K562 (cell line): Measurements from ENCODE around the gene FTL. TPM values are rescaled to one million over a fixed set of nuclear protein-coding genes. Genes with fewer than 3 reads are reported as not detected.

ENCODE experiments used
- BCL6 ChIP-seq: fragments of 250-450 bp; sonication (Bioruptor Pico); IDR thresholded peaks from 2 replicates; pipeline ENCODE4 v1.4.0; 2020
- BMI1 ChIP-seq: fragments of 150-350 bp; IDR thresholded peaks from 2 replicates; pipeline ENCODE4 v1.6.1; 2014; ENCODE audit warnings: low read length
- BRCA1 ChIP-seq, 2 experiments: fragments of 450-650 bp in 1 of 2; sonication (generic) in 1 of 2; formaldehyde crosslinking in 1 of 2; IDR thresholded peaks; 2 replicates each; pipeline versions ENCODE4 v1.5.0 to v1.6.1; 2017 to 2020; ENCODE audit warnings: mild to moderate bottlenecking in 1 of 2, missing genetic modification reagents in 1 of 2
- ETV6 ChIP-seq, 3 experiments: fragments of 150-350 bp in 1 of 3; sonication (generic) in 1 of 3; formaldehyde crosslinking in 1 of 3; IDR thresholded peaks; 2 replicates each; pipeline versions ENCODE4 v1.6.1 to v1.8.0; 2014 to 2022; ENCODE audit warnings: borderline replicate concordance in 2 of 3, low read depth in 2 of 3, antibody characterized with exemption in 1 of 3, low read length in 1 of 3, mild to moderate bottlenecking in 1 of 3, missing genetic modification reagents in 1 of 3
- GTF2A2 ChIP-seq: IDR thresholded peaks from 2 replicates; pipeline ENCODE4 v1.6.1; 2016; ENCODE audit warnings: mild to moderate bottlenecking, missing genetic modification characterization, missing compliant biosample characterization
- MAFF ChIP-seq: IDR thresholded peaks from 2 replicates; pipeline ENCODE4 v1.6.1; 2012; ENCODE audit warnings: low read length, improper control_type of control experiment
- MEF2A ChIP-seq: IDR thresholded peaks from 2 replicates; pipeline ENCODE4 v1.6.1; 2011; ENCODE audit warnings: low read depth, mild to moderate bottlenecking, low read length, moderate library complexity; ENCODE audit not compliant: control insufficient read depth
- NFYB ChIP-seq: IDR thresholded peaks from 2 replicates; pipeline ENCODE4 v1.6.1; 2011; ENCODE audit warnings: mild to moderate bottlenecking, moderate library complexity; ENCODE audit not compliant: insufficient read length; ENCODE audit errors: extremely low read depth
- RUNX1 ChIP-seq: sonication (generic); IDR thresholded peaks from 2 replicates; pipeline ENCODE4 v1.6.1; 2016; ENCODE audit warnings: antibody characterized with exemption, low read depth
- SP1 ChIP-seq: sonication (generic); formaldehyde crosslinking; IDR thresholded peaks from 2 replicates; pipeline ENCODE4 v1.8.1; 2022; ENCODE audit warnings: mild to moderate bottlenecking, missing genetic modification reagents
- TBL1XR1 ChIP-seq, 2 experiments: IDR thresholded peaks; 2 replicates each; pipeline ENCODE4 v1.6.1; 2012; ENCODE audit warnings: improper control_type of control experiment in 2 of 2, low read length in 2 of 2, mild to moderate bottlenecking in 1 of 2
- XRCC5 ChIP-seq: fragments of 200-400 bp; formaldehyde crosslinking; IDR thresholded peaks from 2 replicates; pipeline ENCODE4 v1.6.1; 2017; ENCODE audit warnings: low read depth, mild to moderate bottlenecking, low read length
- YY1 ChIP-seq, 3 experiments: IDR thresholded peaks; 2 replicates each; pipeline ENCODE4 v1.6.1; 2011; ENCODE audit warnings: low read length in 2 of 3, mild to moderate bottlenecking in 2 of 3, moderate library complexity in 2 of 3, borderline replicate concordance in 1 of 3, control low read depth in 1 of 3, low read depth in 1 of 3; ENCODE audit not compliant: insufficient read depth in 3 of 3, insufficient replicate concordance in 2 of 3, control insufficient read depth in 1 of 3, insufficient read length in 1 of 3; ENCODE audit errors: extremely low read depth in 1 of 3
- ZNF41 ChIP-seq: fragments of 250-450 bp; sonication (Bioruptor Pico); conservative IDR thresholded peaks from 2 replicates; pipeline ENCODE4 v1.4.0; 2020; ENCODE audit warnings: mild to moderate bottlenecking
- polyA plus RNA-seq, 8 experiments: library from polyadenylated mRNA; depleted of rRNA in 4 of 8; stranded (reverse) in 5 of 8; unstranded in 3 of 8; fragments of >200 nt; fragmentation: Nextera tagmentation in 2 of 8; fragmentation: Illumina TruSeq in 1 of 8; extraction: Ambion mirVana in 2 of 8; extraction: Trizol in 1 of 8; gene quantifications; 2 replicates each; pipeline versions ENCODE4 v1.2.1 to v1.2.3, GENCODE V29; 2011 to 2014; ENCODE audit warnings: inconsistent platforms in 1 of 8, missing spikeins in 1 of 8
- total RNA-seq, 7 experiments: library from RNA; depleted of rRNA in 6 of 7; stranded (reverse); fragments of >200 nt in 6 of 7; fragmentation: Illumina TruSeq in 2 of 7; extraction: Trizol in 2 of 7; gene quantifications; 2 replicates each; pipeline versions ENCODE4 v1.2.1 to v1.2.3, GENCODE V29; 2011 to 2021; ENCODE audit warnings: low replicate concordance in 1 of 7
- TF ChIP-seq, protein P1 (sequence below): fragments of 200-800 bp; sonication (Bioruptor generic); IDR thresholded peaks from 2 replicates; pipeline ENCODE4 v1.6.1; 2016; ENCODE audit warnings: missing genetic modification characterization, missing compliant biosample characterization
- TF ChIP-seq, protein P2 (sequence below): sonication (generic); formaldehyde crosslinking; IDR thresholded peaks from 2 replicates; pipeline ENCODE4 v1.9.0; 2022; ENCODE audit warnings: mild to moderate bottlenecking, missing genetic modification reagents
- TF ChIP-seq, protein P3 (sequence below): sonication (generic); formaldehyde crosslinking; IDR thresholded peaks from 2 replicates; pipeline ENCODE4 v1.8.1; 2023; ENCODE audit warnings: mild to moderate bottlenecking, missing genetic modification reagents

FTL gene
- total and polyA plus RNA-seq, 9 of the 15 experiments (the other 6 are each of a cell fraction or from before 2014, with no cell fraction given), result 1,231 to 27,415 (median 3,965) TPM

DNA sequence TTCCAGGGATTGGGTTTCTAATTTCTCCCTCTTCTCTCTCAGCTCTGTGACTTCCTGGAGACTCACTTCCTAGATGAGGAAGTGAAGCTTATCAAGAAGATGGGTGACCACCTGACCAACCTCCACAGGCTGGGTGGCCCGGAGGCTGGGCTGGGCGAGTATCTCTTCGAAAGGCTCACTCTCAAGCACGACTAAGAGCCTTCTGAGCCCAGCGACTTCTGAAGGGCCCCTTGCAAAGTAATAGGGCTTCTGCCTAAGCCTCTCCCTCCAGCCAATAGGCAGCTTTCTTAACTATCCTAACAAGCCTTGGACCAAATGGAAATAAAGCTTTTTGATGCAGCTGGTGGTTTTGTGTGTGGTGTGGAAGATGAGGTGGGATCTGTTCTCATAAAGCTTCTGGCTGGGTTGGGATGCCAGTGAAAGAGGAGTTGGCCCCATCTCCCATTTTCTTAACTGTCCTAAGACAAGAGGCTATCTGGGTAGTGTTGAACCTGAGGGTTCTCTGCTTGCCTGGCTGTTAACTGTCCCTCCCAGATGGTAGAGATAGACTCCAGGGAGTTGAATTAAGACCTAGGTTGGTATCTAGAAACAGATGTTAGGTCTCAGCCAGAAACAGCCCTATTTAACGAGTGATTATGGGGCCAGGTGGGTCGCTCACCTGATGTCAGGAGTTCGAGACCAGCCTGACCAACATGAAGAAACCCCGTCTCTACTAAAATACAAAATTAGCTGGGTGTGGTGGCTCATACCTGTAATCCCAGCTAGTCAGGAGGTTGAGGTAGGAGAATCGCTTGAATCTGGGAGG lies 1.6 kb downstream of the FTL start (continued):
- TF ChIP-seq, protein P1, sequence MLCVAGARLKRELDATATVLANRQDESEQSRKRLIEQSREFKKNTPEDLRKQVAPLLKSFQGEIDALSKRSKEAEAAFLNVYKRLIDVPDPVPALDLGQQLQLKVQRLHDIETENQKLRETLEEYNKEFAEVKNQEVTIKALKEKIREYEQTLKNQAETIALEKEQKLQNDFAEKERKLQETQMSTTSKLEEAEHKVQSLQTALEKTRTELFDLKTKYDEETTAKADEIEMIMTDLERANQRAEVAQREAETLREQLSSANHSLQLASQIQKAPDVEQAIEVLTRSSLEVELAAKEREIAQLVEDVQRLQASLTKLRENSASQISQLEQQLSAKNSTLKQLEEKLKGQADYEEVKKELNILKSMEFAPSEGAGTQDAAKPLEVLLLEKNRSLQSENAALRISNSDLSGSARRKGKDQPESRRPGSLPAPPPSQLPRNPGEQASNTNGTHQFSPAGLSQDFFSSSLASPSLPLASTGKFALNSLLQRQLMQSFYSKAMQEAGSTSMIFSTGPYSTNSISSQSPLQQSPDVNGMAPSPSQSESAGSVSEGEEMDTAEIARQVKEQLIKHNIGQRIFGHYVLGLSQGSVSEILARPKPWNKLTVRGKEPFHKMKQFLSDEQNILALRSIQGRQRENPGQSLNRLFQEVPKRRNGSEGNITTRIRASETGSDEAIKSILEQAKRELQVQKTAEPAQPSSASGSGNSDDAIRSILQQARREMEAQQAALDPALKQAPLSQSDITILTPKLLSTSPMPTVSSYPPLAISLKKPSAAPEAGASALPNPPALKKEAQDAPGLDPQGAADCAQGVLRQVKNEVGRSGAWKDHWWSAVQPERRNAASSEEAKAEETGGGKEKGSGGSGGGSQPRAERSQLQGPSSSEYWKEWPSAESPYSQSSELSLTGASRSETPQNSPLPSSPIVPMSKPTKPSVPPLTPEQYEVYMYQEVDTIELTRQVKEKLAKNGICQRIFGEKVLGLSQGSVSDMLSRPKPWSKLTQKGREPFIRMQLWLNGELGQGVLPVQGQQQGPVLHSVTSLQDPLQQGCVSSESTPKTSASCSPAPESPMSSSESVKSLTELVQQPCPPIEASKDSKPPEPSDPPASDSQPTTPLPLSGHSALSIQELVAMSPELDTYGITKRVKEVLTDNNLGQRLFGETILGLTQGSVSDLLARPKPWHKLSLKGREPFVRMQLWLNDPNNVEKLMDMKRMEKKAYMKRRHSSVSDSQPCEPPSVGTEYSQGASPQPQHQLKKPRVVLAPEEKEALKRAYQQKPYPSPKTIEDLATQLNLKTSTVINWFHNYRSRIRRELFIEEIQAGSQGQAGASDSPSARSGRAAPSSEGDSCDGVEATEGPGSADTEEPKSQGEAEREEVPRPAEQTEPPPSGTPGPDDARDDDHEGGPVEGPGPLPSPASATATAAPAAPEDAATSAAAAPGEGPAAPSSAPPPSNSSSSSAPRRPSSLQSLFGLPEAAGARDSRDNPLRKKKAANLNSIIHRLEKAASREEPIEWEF (CRISPR knock-in tag), result no peak
- TF ChIP-seq NFYB (no peak), ETV6 (IDR thresholded peaks at IDR 0.05; ENCODE audit: borderline replicate concordance in 1 of 2, low read depth in 2 of 2, low read length in 1 of 2) (peak in 1 of 2 experiments; percentile 70; a peak in 1 of 4 replicates), ETV6 (CRISPR knock-in tag; IDR thresholded peaks at IDR 0.05; ENCODE audit: borderline replicate concordance) (no peak), YY1 (IDR thresholded peaks at IDR 0.05; ENCODE audit: borderline replicate concordance in 1 of 3, control insufficient read depth in 1 of 3, extremely low read depth in 1 of 3, insufficient read depth in 3 of 3, insufficient read length in 1 of 3, insufficient replicate concordance in 2 of 3, low read depth in 1 of 3, low read length in 2 of 3) (no peak), RUNX1 (0 out of 2 replicates have a peak, but pooled peaks have one; percentile 30), GTF2A2 (tag) (no peak), MAFF (peak; percentile 8; the same call in 1 of the 2 replicates), TBL1XR1 (IDR thresholded peaks at IDR 0.05; ENCODE audit: low read length in 2 of 2) (0 out of 4 replicates have a peak, but pooled peaks have one; percentile 2 to 5), MEF2A (0 out of 2 replicates have a peak, but pooled peaks have one; percentile 2), ZNF41 (CRISPR knock-in tag) (no peak; the same call in 1 of the 2 replicates), BRCA1 (IDR thresholded peaks at IDR 0.05) (no peak), BRCA1 (CRISPR knock-in tag; IDR thresholded peaks at IDR 0.05) (no peak), XRCC5 (no peak), SP1 (CRISPR knock-in tag) (no peak), BCL6 (CRISPR knock-in tag) (no peak), BMI1 (no peak)
- TF ChIP-seq, protein P2, sequence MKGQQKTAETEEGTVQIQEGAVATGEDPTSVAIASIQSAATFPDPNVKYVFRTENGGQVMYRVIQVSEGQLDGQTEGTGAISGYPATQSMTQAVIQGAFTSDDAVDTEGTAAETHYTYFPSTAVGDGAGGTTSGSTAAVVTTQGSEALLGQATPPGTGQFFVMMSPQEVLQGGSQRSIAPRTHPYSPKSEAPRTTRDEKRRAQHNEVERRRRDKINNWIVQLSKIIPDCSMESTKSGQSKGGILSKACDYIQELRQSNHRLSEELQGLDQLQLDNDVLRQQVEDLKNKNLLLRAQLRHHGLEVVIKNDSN (CRISPR knock-in tag), result peak; percentile 74; the same call in 1 of the 2 replicates
- TF ChIP-seq, protein P3, sequence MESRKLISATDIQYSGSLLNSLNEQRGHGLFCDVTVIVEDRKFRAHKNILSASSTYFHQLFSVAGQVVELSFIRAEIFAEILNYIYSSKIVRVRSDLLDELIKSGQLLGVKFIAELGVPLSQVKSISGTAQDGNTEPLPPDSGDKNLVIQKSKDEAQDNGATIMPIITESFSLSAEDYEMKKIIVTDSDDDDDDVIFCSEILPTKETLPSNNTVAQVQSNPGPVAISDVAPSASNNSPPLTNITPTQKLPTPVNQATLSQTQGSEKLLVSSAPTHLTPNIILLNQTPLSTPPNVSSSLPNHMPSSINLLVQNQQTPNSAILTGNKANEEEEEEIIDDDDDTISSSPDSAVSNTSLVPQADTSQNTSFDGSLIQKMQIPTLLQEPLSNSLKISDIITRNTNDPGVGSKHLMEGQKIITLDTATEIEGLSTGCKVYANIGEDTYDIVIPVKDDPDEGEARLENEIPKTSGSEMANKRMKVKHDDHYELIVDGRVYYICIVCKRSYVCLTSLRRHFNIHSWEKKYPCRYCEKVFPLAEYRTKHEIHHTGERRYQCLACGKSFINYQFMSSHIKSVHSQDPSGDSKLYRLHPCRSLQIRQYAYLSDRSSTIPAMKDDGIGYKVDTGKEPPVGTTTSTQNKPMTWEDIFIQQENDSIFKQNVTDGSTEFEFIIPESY (CRISPR knock-in tag), result 0 out of 2 replicates have a peak, but pooled peaks have one; percentile 13
